ENCODE results near the gene LIPC. TPM values are rescaled to one million over a fixed set of nuclear protein-coding genes. Genes with fewer than 3 reads are reported as not detected.
A peak's percentile ranks its signal among the peaks of the same experiment; 100 is the strongest.

LIPC gene
- total RNA-seq, 6 experiments from 2014 or later, result 31.1 to 213 (median 86.1) TPM

- H3K36me3 ChIP-seq, result no peaks in the 10 kb centered on the region
- peak overlapping the region in 1 of 3 donors; percentile 57 for H3K27ac ChIP-seq
- no peaks in the 10 kb centered on the region for H3K9me3 ChIP-seq
- no peaks in the 10 kb centered on the region for H3K27me3 ChIP-seq
- 86% methylated on average over 5 of the region's 5 CpGs for whole genome bisulfite sequencing (ENCODE audit: insufficient coverage, low coverage, low lambda C conversion rate, missing lambda C conversion rate)
- H3K4me3 ChIP-seq, result no peak overlapping the region
- DNase-seq (no peak), ATAC-seq (no peak)
- peaks cover 0 to 47% (median 18%) of the 10 kb centered on the region in 4 donors for H3K4me1 ChIP-seq
- TF ChIP-seq POLR2A (IDR thresholded peaks at IDR 0.05) (no peak), CTCF (IDR thresholded peaks at IDR 0.05) (no peak)
- intact Hi-C loops (cut with DNase I), result loop anchor here in 1 of 2 donors (5.0 kb wide), 1 partner anchor 61 kb away; no protein-coding TSS in a partner anchor
Measured at GRCh38 chr15:58393241-58393662, 38.5 kb upstream of the LIPC start.

DNA sequence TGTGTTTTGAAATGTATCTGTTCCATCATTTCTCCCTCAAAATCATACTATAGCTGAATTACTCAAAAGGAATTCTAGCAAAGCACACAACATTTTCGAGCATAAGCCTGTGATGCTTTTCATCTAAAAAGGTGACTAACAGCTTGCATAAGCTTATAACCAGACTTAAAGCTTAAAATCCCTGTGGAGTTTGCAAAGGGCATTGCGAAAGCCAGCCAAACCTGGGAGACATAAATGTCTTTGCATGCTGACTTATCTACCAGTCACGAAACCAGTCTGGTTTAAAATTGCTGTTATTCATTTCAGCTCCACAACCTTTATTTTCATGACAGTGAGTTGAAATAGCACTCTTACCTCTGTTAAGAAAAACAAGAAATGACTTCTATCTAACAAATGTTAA, 35.6 kb upstream of the LIPC start:
- TF ChIP-seq CTCF (IDR thresholded peaks at IDR 0.05), result no peak
- no peak for TF ChIP-seq POLR2A (IDR thresholded peaks at IDR 0.05)
- peak in 1 of 4 donors; percentile 11 for ATAC-seq

DNA sequence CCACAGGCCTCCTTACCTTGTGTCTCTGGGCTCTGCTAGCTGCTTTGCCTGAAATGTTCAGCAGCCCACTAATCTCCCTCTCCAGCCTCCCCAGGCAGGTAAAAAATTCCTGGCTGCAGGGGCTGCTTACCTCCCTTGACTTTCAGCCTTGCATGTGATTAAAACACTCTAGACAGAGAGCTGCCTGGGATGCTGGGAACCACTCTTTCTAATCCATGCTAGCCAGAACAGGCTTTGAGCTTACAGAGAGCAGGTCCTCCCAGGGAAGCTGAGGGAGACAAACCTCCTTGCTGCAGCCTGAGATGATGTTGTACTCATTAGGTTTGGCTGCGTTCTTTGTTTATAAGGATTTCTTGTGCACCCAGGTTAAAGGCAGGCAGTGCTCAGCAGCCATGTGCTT, 33.7 kb upstream of the LIPC start:
- no peak for ATAC-seq
- TF ChIP-seq POLR2A (IDR thresholded peaks at IDR 0.05), result no peak
- no peak for TF ChIP-seq CTCF (IDR thresholded peaks at IDR 0.05)
- no peak overlapping the region for H3K27ac ChIP-seq
- H3K4me3 ChIP-seq, result no peak overlapping the region
- no peaks in the 10 kb centered on the region for H3K27me3 ChIP-seq
- WGBS (ENCODE audit: insufficient coverage, low coverage, low lambda C conversion rate, missing lambda C conversion rate), result 100% methylated on average over 1 of the region's 1 CpG
- no peaks in the 10 kb centered on the region for H3K9me3 ChIP-seq
- peaks cover 0 to 40% (median 10%) of the 10 kb centered on the region in 4 donors for H3K4me1 ChIP-seq
- no peak for DNase-seq
- intact Hi-C loops (cut with DNase I), result no loop called here
- no peaks in the 10 kb centered on the region for H3K36me3 ChIP-seq

More for the DNA sequence above, 35.6 kb upstream of the LIPC start:
- Histone ChIP-seq H3K9me3 (no peaks in the 10 kb centered on the region), H3K36me3 (no peaks in the 10 kb centered on the region), H3K27ac (no peak overlapping the region), H3K27me3 (no peaks in the 10 kb centered on the region), H3K4me3 (no peak overlapping the region), H3K4me1 (peaks cover 0 to 42% (median 8%) of the 10 kb centered on the region in 4 donors)
- no peak for DNase-seq
- intact Hi-C loops (cut with DNase I), result no loop called here
- WGBS (ENCODE audit: insufficient coverage, low coverage, low lambda C conversion rate, missing lambda C conversion rate), result 38% methylated on average over 3 of the region's 3 CpGs

GRCh38 chr15:58398643-58399042, 33.1 kb upstream of the LIPC start:
- H3K27me3 ChIP-seq, result no peaks in the 10 kb centered on the region
- WGBS (ENCODE audit: insufficient coverage, low coverage, low lambda C conversion rate, missing lambda C conversion rate), result 89% methylated on average over 1 of the region's 6 CpGs
- no peak overlapping the region for H3K27ac ChIP-seq
- H3K4me3 ChIP-seq, result no peak overlapping the region
- DNase-seq, result no peak
- intact Hi-C loops (cut with DNase I), result no loop called here
- no peak for TF ChIP-seq POLR2A (IDR thresholded peaks at IDR 0.05)
- no peak for TF ChIP-seq CTCF (IDR thresholded peaks at IDR 0.05)
- no peak for ATAC-seq
- H3K9me3 ChIP-seq, result no peaks in the 10 kb centered on the region
- no peaks in the 10 kb centered on the region for H3K36me3 ChIP-seq
- H3K4me1 ChIP-seq, result peaks cover 0 to 34% (median 10%) of the 10 kb centered on the region in 4 donors

DNA sequence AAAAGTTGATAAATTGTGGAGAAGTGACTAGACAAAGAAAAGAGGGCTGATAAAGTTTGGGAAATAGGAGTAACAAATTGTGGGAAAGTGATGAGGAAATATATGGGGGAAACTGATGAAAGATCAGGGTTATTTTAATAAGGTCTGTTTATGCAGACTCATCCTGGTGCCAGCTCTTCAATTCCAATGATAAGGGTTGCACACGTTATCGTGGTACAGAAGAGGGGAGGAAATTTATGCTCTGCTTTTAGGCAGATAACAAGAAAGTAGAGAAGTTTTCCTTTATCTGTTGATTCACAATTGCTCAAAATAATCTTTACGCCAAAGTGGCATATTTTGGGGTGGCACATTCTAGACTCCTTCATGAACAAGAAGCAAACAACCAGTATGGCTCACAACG, 32.1 kb upstream of the LIPC start:
- Histone ChIP-seq H3K4me1 (peaks cover 0 to 34% (median 10%) of the 10 kb centered on the region in 4 donors), H3K27me3 (no peaks in the 10 kb centered on the region), H3K27ac (no peak overlapping the region), H3K9me3 (no peaks in the 10 kb centered on the region), H3K4me3 (no peak overlapping the region), H3K36me3 (no peaks in the 10 kb centered on the region)
- 56% methylated on average over 4 of the region's 4 CpGs for WGBS (ENCODE audit: insufficient coverage, low coverage, low lambda C conversion rate, missing lambda C conversion rate)
- intact Hi-C loops (cut with DNase I), result no loop called here
- ATAC-seq (no peak), DNase-seq (no peak)
- TF ChIP-seq CTCF (IDR thresholded peaks at IDR 0.05) (no peak), POLR2A (IDR thresholded peaks at IDR 0.05) (no peak)
